GM18868 (cell line): Measurements from ENCODE around the gene MORN1.

Source experiments
- ATAC-seq: cut with Tn5 transposase; IDR thresholded peaks from one replicate; pipeline ENCODE4 v1.9.1; 2021; ENCODE audit warnings: mild to moderate bottlenecking, moderate library complexity; ENCODE audit not compliant: unreplicated experiment

The MORN1 gene

DNA sequence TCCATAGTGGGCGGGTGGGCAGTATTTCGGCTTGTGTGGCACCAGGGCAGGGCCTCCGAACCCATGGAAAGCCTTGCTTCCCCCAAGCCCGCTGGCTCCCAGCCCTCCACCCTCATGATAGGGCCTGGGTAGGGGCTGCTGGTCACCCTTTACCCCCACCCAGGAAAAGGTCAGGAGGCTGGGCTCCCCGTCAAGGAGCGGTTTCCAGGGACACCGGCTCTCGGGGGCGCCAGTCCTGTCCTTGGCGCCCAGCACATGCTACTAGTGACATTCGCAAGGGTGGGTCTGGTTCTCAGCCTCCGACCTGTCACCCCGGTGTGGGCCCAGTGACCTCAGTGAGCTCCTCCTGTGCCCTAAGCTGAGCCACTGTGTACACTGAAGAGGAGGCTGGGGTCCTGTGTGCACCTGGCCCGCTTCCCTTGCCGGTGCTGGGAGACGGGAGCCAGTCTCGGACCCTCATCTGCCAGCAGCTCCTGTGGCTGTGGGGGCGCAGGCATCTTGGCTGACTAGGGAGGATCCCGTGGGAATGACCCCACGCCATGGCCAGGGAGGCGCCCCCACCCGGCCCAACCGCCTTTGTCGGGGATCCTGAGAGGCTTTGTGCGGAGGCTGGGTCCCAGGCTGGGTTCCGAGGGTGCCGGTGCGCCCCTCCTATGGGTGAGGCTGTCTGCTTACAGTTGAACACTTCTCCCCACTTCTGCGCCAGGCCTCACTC, 108.6 kb downstream of the MORN1 start:
- no peak for ATAC-seq

DNA sequence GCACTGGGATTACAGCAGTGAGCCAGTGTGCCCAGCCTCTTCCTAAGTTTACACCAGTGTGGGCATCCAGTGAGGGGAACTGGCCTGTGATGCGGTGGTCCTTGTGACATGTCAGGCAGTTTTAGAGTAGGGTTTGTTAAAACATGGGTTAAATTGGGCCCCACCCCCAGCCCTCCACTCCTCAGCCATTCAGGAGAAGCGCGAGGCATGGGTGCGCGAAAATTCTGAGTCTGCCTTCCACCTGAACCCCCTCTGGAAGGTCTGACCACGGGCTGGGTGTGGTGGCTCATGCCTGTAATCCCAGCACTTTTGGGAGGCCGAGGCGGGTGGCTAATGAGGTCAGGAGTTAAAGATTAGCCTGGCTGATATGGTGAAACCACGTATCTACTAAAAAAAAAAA, 111.5 kb downstream of the MORN1 start:
- ATAC-seq: no peak

DNA sequence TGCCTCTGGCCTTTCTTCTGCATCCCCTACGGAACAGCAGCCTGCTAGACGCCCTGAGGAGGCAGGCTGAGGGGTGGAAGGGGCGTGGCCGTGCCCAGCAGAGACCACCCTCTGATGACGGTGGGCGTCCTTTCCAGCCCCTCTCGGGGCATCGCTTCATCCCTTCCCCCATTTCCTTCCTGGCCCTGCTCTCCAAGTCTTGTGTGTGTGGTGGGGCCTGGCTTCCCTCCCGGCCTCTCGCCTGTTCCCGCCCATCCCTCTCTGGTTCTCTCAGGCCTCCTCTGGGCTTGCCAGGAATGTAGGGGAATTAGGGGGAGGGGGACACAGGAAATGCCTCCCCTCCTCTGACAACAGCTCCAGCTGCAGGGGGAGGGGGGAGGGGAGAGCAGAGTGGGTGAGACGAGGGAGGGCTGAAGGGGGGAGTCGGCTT, 112.1 kb downstream of the MORN1 start:
- no peak for ATAC-seq

DNA sequence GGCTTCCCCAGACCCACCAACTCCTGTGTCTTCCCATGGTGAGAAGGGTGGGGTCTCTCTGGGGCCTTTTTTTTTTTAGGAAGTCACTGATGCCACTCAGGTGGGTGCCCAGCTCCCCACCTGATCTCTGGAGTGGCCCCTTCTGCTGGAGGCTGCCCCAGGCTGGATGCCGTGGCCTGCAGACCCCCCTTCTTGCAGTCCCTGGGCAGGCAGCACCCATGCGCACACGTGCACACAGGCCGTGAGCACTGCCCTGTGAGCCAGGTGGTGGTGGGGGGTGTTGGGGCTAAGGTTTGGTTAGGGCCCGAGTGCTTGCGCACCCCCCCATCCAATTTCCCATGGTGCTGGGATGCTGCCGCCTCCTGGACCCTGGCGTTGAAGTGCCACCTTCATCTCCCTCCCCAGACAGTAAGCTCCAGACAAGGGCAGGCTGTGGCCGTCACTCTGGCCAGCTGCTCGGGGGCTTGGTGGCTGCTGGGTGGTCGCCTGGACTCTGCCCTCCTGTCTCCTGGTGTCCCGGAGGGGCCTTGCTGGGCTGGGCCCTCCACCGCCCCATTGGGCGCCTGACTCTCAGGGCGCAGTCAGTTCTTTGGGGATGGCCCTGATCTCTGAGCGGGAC, 112.7 kb downstream of the MORN1 start:
- no peak for ATAC-seq

DNA sequence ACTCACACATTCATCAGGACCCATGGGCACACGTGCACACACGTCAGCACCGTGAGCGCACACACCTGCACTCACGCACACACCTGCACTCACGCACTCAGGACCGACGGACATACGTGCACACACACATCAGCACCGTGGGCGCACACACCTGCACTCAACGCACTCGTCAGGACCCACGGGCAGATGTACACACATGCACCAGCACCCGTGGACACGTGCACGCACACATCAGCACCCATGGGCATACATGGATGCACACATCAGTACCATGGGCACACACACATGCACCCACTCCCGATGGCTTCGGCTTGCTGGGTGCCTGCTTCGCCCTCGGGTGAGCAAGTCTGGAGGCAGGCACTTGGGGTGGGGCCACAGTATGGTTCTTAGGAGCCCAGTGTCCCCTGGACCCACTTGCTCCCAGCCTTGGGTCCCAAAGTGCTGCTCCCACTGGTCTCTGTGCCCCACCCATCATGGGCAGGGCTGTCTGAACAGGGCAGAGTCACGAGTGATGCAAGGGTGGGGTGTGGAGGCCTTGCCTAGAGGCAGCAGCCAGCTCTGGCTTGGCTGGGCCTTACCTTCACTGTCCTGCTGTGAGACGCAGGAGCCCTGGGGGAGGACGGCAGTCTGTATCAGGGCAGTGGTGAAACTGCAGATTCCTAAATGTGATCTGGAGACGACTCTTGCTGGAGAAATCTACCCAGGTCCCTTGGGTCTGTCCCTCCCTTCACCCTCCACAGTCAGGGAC, 113.4 kb downstream of the MORN1 start:
- no peak for ATAC-seq

DNA sequence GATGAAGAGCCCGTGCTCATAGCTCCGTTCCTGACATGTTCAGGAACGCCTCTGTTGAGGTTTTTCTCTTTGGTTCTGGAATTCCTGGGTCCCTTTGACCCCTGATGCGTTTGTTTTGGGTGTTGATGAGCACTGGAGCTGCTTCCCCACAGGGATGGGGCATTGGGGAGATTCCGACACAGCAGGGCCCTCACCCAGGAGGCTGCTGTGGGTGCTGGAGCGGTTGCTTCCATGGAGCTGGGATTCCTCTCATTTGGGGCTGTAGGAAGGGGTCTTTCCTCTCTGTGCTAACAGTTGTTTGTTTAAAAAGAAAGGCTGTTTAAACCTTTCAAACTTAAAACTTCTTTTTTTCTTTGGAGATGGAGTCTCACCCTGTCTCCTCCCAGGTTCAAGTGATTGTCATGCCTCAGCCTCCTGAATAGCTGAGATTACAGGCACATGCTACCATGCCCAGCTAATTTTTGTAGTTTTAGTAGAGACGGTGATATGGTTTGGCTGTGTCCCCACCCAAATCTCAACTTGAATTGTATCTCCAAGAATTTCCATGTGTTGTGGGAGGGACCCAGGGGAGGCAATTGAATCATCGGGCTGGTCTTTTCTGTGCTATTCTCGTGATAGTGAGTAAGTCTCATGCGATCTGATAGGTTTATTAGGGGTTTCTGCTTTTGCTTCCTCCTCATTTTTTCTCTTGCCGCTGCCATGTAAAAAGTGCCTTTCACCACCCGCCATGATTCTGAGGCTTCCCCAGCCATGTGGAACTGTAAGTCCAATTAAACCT, 114.4 kb downstream of the MORN1 start:
- no peak for ATAC-seq

DNA sequence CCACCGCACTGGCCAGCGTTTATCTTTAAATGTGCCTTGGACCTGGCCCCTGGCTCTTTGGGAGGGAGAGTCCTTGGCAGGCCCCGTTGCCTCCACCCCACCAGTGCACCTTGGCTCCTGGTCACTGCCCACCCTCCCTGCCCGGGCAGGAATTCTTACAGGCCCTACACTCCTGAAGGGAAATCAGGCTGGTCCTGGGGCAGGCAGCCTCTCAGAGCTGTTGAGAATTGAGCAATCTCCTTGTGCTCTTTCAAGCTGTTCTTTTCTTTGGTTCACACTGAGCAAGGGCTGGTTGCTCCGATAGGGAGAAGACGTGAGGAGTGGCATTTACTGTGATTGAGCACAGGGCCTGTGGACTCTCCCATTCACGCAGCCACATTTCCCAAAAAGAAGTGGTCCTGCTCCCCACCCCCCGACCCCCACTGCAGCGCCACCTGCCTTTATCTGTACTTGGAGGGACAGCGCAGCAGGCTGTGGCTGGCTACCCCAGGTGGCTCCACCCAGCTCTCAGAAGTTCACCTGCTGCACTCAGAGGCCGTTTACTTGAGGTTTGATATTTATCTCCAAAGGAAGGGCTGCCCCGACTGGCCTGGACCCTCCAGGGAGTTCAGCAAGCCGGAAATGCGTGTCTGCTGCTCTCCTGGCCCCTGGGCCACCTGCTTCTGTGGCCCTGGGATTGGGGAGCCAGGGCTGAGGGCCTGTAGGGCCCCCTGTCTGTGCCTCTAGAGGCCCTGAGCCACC, 115.4 kb downstream of the MORN1 start:
- no peak for ATAC-seq

DNA sequence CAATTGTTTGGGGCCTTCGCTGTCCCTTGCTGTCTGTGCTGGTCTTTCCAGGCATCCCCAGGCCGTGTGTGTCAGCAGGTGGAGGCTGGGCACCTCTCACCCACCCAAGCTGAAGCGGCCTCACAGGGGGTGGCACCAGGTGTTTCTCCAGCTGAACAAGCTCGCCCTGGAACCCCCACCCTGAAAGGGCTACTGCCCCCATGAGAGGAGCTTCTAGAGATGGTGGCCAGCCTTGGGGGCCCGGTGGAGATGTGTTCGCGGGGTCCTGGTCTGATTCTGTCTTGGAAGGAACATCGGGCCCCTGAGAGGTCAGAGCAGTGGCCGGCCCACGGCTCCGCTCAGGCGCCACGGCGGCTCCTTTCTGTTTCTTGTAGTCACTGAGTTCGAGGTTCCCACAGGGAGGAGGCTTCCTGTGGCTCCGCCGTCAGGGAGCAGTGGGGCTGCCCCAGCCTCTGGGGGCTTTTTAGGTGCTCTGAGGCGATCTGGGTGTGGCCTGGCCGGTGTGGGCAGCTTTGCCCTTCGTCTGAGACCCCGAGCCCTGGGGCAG, 116.4 kb downstream of the MORN1 start:
- ATAC-seq: no peak

DNA sequence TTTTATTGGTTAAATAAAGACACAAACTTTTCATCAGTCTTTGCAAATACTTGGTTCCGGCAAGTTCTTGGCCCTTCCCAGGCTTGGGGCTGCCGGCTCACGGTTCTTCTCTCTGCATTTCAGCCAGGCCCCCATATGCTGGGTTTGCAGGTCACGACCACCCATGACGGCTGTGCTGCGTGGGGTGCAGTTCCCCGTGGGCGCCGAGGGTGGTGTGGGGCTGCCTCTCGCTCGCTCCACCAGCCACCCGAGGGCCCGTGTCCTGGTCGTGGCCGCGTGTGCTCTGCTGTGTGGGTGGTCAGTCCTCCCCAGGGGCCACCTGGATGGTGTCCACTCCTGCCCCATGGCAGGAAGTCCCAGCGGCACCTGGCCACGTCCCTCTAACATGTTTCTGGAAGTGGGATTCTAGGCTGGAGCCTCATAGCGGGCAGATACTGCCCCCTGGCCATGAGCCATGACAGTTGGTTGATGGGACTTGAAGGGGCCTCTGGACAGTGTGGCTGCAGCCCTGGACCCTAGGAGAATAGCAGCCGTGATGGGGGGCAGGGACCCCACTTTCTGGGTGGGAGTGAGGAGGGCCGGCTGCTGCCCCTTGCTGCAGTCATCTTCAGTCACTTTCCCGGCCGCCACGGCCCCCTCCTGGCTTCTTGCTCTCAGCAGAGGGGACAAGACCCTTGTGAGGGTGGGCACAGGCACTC, 117.0 kb downstream of the MORN1 start:
- no peak for ATAC-seq

DNA sequence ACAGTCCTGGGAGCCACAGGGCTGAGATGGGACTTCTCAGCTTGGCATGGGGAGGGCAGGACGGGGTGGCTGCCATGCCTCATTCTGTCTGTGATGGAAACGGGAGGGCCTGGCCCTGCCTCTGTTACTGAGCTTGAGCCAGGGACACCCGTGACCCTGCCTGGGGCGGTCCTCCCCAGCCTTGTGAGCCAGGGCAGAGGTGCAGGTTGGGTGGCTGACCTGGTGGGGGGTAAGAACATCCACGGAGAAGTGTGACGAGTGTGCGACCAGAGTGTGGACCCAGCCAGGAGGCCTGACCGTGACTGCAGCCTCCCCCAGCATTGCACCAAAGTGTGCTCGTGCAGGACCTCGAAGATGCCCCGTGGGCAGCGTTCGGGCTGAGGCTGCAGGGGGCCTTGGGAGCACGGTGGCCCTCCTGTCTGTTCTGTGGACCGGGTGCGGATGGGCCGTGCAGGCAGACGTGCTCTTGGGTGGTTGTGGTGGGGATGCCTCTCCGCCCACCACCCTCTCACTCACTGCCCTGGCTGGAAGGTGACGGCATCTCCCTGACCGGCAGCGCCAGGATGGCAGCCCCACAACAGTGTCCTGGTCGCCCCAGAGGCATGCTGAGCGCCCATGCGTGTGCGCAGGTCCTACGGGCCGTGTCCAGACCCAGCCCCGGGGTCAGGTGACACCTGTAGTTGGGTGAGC, 117.8 kb downstream of the MORN1 start:
- ATAC-seq: no peak

DNA sequence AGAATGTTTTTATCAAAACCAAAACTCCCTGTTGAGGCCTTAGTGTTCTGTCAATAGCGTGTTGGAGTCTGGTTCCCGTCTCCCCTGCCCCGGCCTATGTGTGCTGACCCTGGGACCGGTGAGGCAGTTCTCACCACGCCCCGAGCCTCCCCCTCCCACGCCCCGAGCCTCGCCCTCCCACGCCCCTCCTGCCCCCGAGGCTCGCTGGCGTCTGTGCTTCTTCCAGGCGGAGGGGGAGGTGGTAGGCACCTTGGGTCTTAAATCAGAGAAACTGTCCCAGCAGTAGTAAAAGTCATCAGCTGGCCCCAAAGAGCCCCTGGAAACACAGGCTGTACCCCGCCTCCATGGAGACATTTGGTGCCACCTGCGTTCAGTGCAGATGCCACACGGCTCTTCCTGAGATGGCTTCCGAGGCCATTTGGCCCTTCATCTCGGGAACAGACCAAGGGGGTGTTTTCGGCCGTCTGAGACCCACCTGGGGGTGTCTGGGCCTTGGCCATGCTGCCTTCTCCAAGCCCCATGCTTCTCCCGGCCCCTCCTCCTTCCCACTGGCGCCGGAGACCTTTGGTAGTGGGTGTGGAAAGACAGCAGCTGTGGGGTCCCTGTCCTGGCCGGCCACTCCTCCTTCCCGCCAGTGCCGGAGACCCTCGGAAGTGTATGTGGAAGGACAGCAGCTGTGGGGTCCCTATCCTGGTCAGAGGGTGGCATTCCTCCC, 118.5 kb downstream of the MORN1 start:
- ATAC-seq: no peak

DNA sequence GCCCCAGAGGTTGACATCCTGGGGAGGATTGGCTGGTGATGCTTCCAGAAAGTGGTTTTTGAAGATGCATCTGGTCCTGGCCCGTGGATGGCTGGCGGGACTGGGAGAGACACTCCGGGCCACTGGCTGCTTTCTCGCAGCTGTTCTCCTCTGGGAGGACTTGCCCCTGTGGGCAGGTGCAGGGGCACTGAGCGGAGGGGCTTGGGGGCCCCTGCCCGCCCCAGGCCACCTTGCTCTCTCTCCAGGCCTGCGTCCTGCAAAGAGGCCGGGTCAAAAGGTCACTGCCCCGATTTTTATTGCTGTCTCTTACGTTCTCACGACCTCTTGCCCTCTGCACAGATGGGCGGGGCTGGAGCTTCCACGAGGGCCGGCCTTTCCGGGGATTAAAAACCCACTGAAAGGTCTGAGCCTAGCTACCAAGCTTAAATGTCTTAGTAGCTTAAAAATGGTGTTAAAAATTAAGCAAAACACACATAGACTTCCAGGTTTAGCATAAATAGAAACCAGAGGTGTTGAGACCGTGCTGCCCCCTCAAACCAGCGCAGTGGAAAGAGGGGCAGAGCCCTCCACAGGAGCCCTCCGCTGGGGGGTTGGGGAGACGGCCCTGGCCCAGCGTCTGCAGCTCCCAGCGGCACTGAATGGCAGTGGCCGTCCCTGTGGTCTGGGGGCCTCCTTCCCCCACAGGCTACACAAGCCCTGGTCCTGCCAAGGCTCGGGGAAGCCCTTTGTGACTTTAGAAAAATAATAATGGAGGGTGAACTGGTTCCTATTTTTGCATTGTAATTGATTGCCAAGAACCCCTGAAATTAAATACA, 119.3 kb downstream of the MORN1 start:
- ATAC-seq: no peak
